PFSK-1 (cell line): ENCODE results near the gene OR10A4.

Experiments used
- POLR2AphosphoS5 ChIP-seq: IDR thresholded peaks from 2 replicates; pipeline ENCODE4 v1.6.1; 2012; ENCODE audit warnings: low read depth, mild to moderate bottlenecking, control low read depth, low read length, moderate library complexity
- REST ChIP-seq, 2 experiments: IDR thresholded peaks; 2 replicates each; pipeline versions ENCODE4 v1.6.1 to v1.8.0; 2011 to 2012; ENCODE audit warnings: low read depth in 2 of 2, low read length in 2 of 2, control low read depth in 1 of 2, inconsistent platforms in 1 of 2, mild to moderate bottlenecking in 1 of 2, moderate library complexity in 1 of 2; ENCODE audit not compliant: insufficient read depth in 1 of 2
- SIN3A ChIP-seq: IDR thresholded peaks from 2 replicates; pipeline ENCODE4 v1.6.1; 2012; ENCODE audit warnings: mild to moderate bottlenecking, low read length, moderate library complexity, borderline replicate concordance; ENCODE audit not compliant: insufficient read depth
- TAF1 ChIP-seq: IDR thresholded peaks from 2 replicates; pipeline ENCODE4 v1.6.1; 2012; ENCODE audit warnings: low read length, control low read depth, borderline replicate concordance; ENCODE audit not compliant: insufficient read depth

- no peak for TF ChIP-seq REST (IDR thresholded peaks at IDR 0.05; ENCODE audit: insufficient read depth in 1 of 2, low read depth in 2 of 2, low read length in 2 of 2)
- no peak for TF ChIP-seq SIN3A
- no peak for TF ChIP-seq POLR2AphosphoS5
- no peak for TF ChIP-seq TAF1
These were observed 13.5 kb upstream of the OR10A4 start, which contains the start of gene OR10A2 for GRCh38 chr11:6862961-6863360.
